Fibroblast of villous mesenchyme (primary cell): Measurements from ENCODE around the gene PTPRN2. TPM values are rescaled to one million over a fixed set of nuclear protein-coding genes. Genes with fewer than 3 reads are reported as not detected.
"Not testable (repeated sequence)": the region's sequence is repeated elsewhere in the genome, so short reads cannot be mapped to it uniquely, and the experiment has no call there.

ENCODE experiments used
- DNase-seq: peaks from one replicate; pipeline ENCODE4 v3.0.0-alpha.2; 2010; ENCODE audit warnings: low read depth
- H3K4me3 ChIP-seq: 2 replicates; pipeline ENCODE4 v1.5.1; 2011; ENCODE audit warnings: low read depth, mild to moderate bottlenecking, low read length
- CTCF ChIP-seq: IDR thresholded peaks from 2 replicates; pipeline ENCODE4 v1.5.1; 2012; ENCODE audit warnings: low read depth, mild to moderate bottlenecking, low read length; ENCODE audit not compliant: insufficient read depth
- total RNA-seq: library from RNA; depleted of rRNA; stranded (reverse); fragments of >200 nt; gene quantifications from 2 replicates; pipeline ENCODE4 v1.2.3, GENCODE V29; 2012

The PTPRN2 gene
- total RNA-seq, 1 donor = not detected

GRCh38 chr7:157597562-157597961, 990.1 kb downstream of the PTPRN2 start:
- TF ChIP-seq CTCF = no peak
- H3K4me3 ChIP-seq = no peak overlapping the region
- no peak for DNase-seq

- H3K4me3 ChIP-seq = no peak overlapping the region
- no peak for TF ChIP-seq CTCF
- DNase-seq = no peak
Measured at GRCh38 chr7:157596881-157597280, 990.7 kb downstream of the PTPRN2 start.

DNA sequence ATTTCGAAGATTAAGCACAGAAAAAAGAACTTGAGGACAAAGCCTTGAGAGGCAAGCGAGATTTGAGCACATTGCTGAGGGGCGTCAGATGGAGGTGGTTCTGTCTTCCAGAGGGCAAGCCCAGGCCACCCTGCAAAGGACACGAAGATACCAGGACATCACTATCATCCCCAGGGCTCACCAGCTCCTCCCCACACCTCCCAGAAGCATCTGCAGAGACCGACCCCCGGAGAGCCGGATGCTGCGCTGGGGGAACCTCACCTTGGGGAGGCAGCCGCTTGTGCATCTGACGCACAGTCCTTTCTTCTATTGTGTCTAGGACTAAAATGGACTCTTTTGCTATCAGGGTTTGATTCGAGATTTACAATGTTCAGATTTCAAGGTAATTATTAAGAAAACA, 991.2 kb downstream of the PTPRN2 start:
- no peak for TF ChIP-seq CTCF
- no peak for DNase-seq
- H3K4me3 ChIP-seq = no peak overlapping the region

- TF ChIP-seq CTCF = no peak
- no peak for DNase-seq
Measured at GRCh38 chr7:157596026-157596425, 991.6 kb downstream of the PTPRN2 start.

GRCh38 chr7:157595086-157595855, 992.4 kb downstream of the PTPRN2 start:
- H3K4me3 ChIP-seq = no peak overlapping the region
- no peak for DNase-seq
- TF ChIP-seq CTCF = no peak

More at GRCh38 chr7:157596026-157596425, 991.6 kb downstream of the PTPRN2 start:
- no peak overlapping the region for H3K4me3 ChIP-seq

- TF ChIP-seq CTCF = no peak
- no peak overlapping the region for H3K4me3 ChIP-seq
- DNase-seq = no peak
Measured at GRCh38 chr7:157594306-157594705, 993.3 kb downstream of the PTPRN2 start.

- no peak for TF ChIP-seq CTCF
- no peak overlapping the region for H3K4me3 ChIP-seq
- no peak for DNase-seq
Measured at GRCh38 chr7:157593541-157593940, 994.1 kb downstream of the PTPRN2 start.

GRCh38 chr7:157592636-157593320, 994.8 kb downstream of the PTPRN2 start:
- DNase-seq, H3K4me3 ChIP-seq: not testable (repeated sequence)
